GM12892 (cell line): ENCODE data around the gene MVB12B.

Experiments used
- POLR2A ChIP-seq: IDR thresholded peaks from 2 replicates; pipeline ENCODE4 v1.6.1; 2011; ENCODE audit warnings: low read depth, low read length, control low read depth
- POLR2AphosphoS5 ChIP-seq: IDR thresholded peaks from 2 replicates; pipeline ENCODE4 v1.6.1; 2011; ENCODE audit warnings: low read depth, low read length, control low read depth
- TAF1 ChIP-seq: IDR thresholded peaks from 2 replicates; pipeline ENCODE4 v1.6.1; 2011; ENCODE audit warnings: low read depth, mild to moderate bottlenecking, control low read depth, low read length, borderline replicate concordance

GRCh38 chr9:126448136-126448535 is 121.5 kb downstream of the MVB12B start:
- TF ChIP-seq POLR2A: no peak
- TF ChIP-seq POLR2AphosphoS5: no peak
- no peak for TF ChIP-seq TAF1
